Panc1 (cell line): Measurements from ENCODE around the gene FLT1.

Experiments
- CTCF ChIP-seq: fragments of 450-650 bp; IDR thresholded peaks from 2 replicates; pipeline ENCODE4 v1.5.1; 2017; ENCODE audit warnings: mild to moderate bottlenecking
- POLR2AphosphoS5 ChIP-seq: IDR thresholded peaks from 2 replicates; pipeline ENCODE4 v1.6.1; 2012; ENCODE audit warnings: mild to moderate bottlenecking, low read depth, low read length, moderate library complexity
- REST ChIP-seq, 2 experiments: IDR thresholded peaks; 2 replicates each; pipeline ENCODE4 v1.6.1; 2011 to 2012; ENCODE audit warnings: low read depth in 2 of 2, control low read depth in 1 of 2, low read length in 1 of 2, mild to moderate bottlenecking in 1 of 2, moderate library complexity in 1 of 2; ENCODE audit not compliant: insufficient read depth in 1 of 2
- TCF7L2 ChIP-seq: IDR thresholded peaks from 2 replicates; pipeline ENCODE4 v1.6.1; 2011; ENCODE audit warnings: mild to moderate bottlenecking, low read depth, low read length, inconsistent platforms

- TF ChIP-seq CTCF (no peak), POLR2AphosphoS5 (no peak), REST (IDR thresholded peaks at IDR 0.05; ENCODE audit: insufficient read depth in 1 of 2, low read depth in 2 of 2, low read length in 1 of 2) (no peak), TCF7L2 (no peak)
Observed at GRCh38 chr13:28537171-28537570, 42.2 kb upstream of the FLT1 start.
